ENCODE measurements around the gene ACTL7B.

- no peak for TF ChIP-seq GATA3 (IDR thresholded peaks at IDR 0.05; ENCODE audit: low read depth, low read length)
- no peak for TF ChIP-seq GATA2 (IDR thresholded peaks at IDR 0.05; ENCODE audit: low read depth, low read length)
These were observed 1.7 kb downstream of the ACTL7B start for GRCh38 chr9:108854094-108854493.

Measured in SH-SY5Y (cell line).